NCI-H2081 treated with DMSO at 0.1 percent for 48 hours (cell line): ENCODE measurements around the gene NUDT4B.
"Not testable (repeated sequence)": the region's sequence is repeated elsewhere in the genome, so short reads cannot be mapped to it uniquely, and the experiment has no call there.

Experiments used
- DNase-seq: peaks from one replicate; lab custom pipeline; 2025; lab: John Stamatoyannopoulos, UW

The NUDT4B gene

GRCh38 chr1:148748563-148749334 lies at the start of gene NUDT4B:
Gene NUDT4B (plus strand): TSS chr1:148748774. CDS start chr1:148748953, 179 bp downstream.
- DNase-seq, result not testable (repeated sequence)

GRCh38 chr1:148699357-148699756 lies 49.2 kb upstream of the NUDT4B start:
- DNase-seq, result not testable (repeated sequence)

- DNase-seq, result not testable (repeated sequence)
Observed at GRCh38 chr1:148702242-148702641, 46.3 kb upstream of the NUDT4B start.

GRCh38 chr1:148703973-148704591 lies 44.5 kb upstream of the NUDT4B start:
- DNase-seq, result not testable (repeated sequence)

- not testable (repeated sequence) for DNase-seq
Observed at GRCh38 chr1:148705316-148705948, 43.1 kb upstream of the NUDT4B start.

- not testable (repeated sequence) for DNase-seq
Observed at GRCh38 chr1:148708779-148709333, 39.7 kb upstream of the NUDT4B start.

GRCh38 chr1:148710772-148711523 lies 37.6 kb upstream of the NUDT4B start:
- not testable (repeated sequence) for DNase-seq

- not testable (repeated sequence) for DNase-seq
Observed at GRCh38 chr1:148712353-148712752, 36.2 kb upstream of the NUDT4B start.

- not testable (repeated sequence) for DNase-seq
Observed at GRCh38 chr1:148715518-148715917, 33.1 kb upstream of the NUDT4B start.

GRCh38 chr1:148716966-148717520 lies 31.5 kb upstream of the NUDT4B start:
- DNase-seq, result not testable (repeated sequence)

- DNase-seq, result not testable (repeated sequence)
Observed at GRCh38 chr1:148720918-148721317, 27.7 kb upstream of the NUDT4B start.

GRCh38 chr1:148722758-148723157 lies 25.8 kb upstream of the NUDT4B start:
- DNase-seq, result not testable (repeated sequence)

- DNase-seq, result not testable (repeated sequence)
Observed at GRCh38 chr1:148723515-148723914, 25.1 kb upstream of the NUDT4B start.

GRCh38 chr1:148724872-148725271 lies 23.7 kb upstream of the NUDT4B start:
- not testable (repeated sequence) for DNase-seq

- not testable (repeated sequence) for DNase-seq
Observed at GRCh38 chr1:148727862-148728261, 20.7 kb upstream of the NUDT4B start.

- DNase-seq, result not testable (repeated sequence)
Observed at GRCh38 chr1:148729128-148729527, 19.4 kb upstream of the NUDT4B start.

- DNase-seq, result not testable (repeated sequence)
Observed at GRCh38 chr1:148729541-148729940, 19.0 kb upstream of the NUDT4B start.

- DNase-seq, result not testable (repeated sequence)
Observed at GRCh38 chr1:148732277-148732676, 16.3 kb upstream of the NUDT4B start.

- DNase-seq, result not testable (repeated sequence)
Observed at GRCh38 chr1:148733585-148734310, 14.8 kb upstream of the NUDT4B start.

- not testable (repeated sequence) for DNase-seq
Observed at GRCh38 chr1:148734311-148734662, 14.3 kb upstream of the NUDT4B start.

- DNase-seq, result not testable (repeated sequence)
Observed at GRCh38 chr1:148735538-148735937, 13.0 kb upstream of the NUDT4B start.
